Measurements from ENCODE around the gene CBFA2T3.

GRCh38 chr16:89023151-89023551 lies 46.1 kb upstream of the CBFA2T3 start:
- TF ChIP-seq, protein P1, sequence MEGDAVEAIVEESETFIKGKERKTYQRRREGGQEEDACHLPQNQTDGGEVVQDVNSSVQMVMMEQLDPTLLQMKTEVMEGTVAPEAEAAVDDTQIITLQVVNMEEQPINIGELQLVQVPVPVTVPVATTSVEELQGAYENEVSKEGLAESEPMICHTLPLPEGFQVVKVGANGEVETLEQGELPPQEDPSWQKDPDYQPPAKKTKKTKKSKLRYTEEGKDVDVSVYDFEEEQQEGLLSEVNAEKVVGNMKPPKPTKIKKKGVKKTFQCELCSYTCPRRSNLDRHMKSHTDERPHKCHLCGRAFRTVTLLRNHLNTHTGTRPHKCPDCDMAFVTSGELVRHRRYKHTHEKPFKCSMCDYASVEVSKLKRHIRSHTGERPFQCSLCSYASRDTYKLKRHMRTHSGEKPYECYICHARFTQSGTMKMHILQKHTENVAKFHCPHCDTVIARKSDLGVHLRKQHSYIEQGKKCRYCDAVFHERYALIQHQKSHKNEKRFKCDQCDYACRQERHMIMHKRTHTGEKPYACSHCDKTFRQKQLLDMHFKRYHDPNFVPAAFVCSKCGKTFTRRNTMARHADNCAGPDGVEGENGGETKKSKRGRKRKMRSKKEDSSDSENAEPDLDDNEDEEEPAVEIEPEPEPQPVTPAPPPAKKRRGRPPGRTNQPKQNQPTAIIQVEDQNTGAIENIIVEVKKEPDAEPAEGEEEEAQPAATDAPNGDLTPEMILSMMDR (IDR thresholded peaks at IDR 0.05) = no peak
- TF ChIP-seq POLR2A (IDR thresholded peaks at IDR 0.05) (no peak), EP300 (IDR thresholded peaks at IDR 0.05) (no peak)

Measured in tibial nerve (tissue), 4 donors.